GM23248 (cell line): ENCODE results near the gene ST8SIA6. TPM values are rescaled to one million over a fixed set of nuclear protein-coding genes. Genes with fewer than 3 reads are reported as not detected.
A peak's percentile ranks its signal among the peaks of the same experiment; 100 is the strongest.

Source experiments
- DNase-seq: peaks from one replicate; pipeline ENCODE4 v3.0.0-alpha.2; 2015
- H2AFZ ChIP-seq: fragments of 200-600 bp; sonication (generic); 2 replicates; pipeline ENCODE4 v1.6.1; 2016; ENCODE audit warnings: antibody characterized with exemption
- H3F3A ChIP-seq: fragments of 200-600 bp; sonication (generic); 2 replicates; pipeline ENCODE4 v1.6.1; 2016; ENCODE audit warnings: mild to moderate bottlenecking, antibody characterized with exemption, mixed run types; ENCODE audit not compliant: insufficient read depth
- H3K27ac ChIP-seq: fragments of 200-600 bp; sonication (generic); 2 replicates; pipeline ENCODE4 v1.5.1; 2016; ENCODE audit warnings: mild to moderate bottlenecking
- H3K27me3 ChIP-seq: fragments of 200-600 bp; sonication (generic); replicated peaks from 2 replicates; pipeline ENCODE4 v1.6.1; 2016; ENCODE audit warnings: mild to moderate bottlenecking; ENCODE audit not compliant: insufficient read depth
- H3K36me3 ChIP-seq: fragments of 200-600 bp; sonication (generic); 2 replicates; pipeline ENCODE4 v1.6.1; 2016; ENCODE audit warnings: low read depth, mild to moderate bottlenecking
- H3K4me1 ChIP-seq: fragments of 200-600 bp; sonication (generic); 2 replicates; pipeline ENCODE4 v1.6.1; 2016; ENCODE audit warnings: mild to moderate bottlenecking; ENCODE audit not compliant: insufficient read depth
- H3K4me2 ChIP-seq: fragments of 200-600 bp; sonication (generic); one replicate; pipeline ENCODE4 v1.6.1; 2016; ENCODE audit warnings: mild to moderate bottlenecking; ENCODE audit not compliant: unreplicated experiment
- H3K4me3 ChIP-seq: fragments of 200-600 bp; sonication (generic); 2 replicates; pipeline ENCODE4 v1.5.1; 2016; ENCODE audit warnings: mild to moderate bottlenecking
- H3K79me2 ChIP-seq: fragments of 200-600 bp; sonication (generic); 2 replicates; pipeline ENCODE4 v1.6.1; 2016; ENCODE audit warnings: mild to moderate bottlenecking; ENCODE audit not compliant: insufficient read depth
- H3K9ac ChIP-seq: fragments of 200-600 bp; sonication (generic); 2 replicates; pipeline ENCODE4 v1.6.1; 2016; ENCODE audit warnings: mild to moderate bottlenecking
- H3K9me2 ChIP-seq: fragments of 200-600 bp; sonication (generic); 2 replicates; pipeline ENCODE4 v1.6.1; 2016; ENCODE audit warnings: mixed run types, mild to moderate bottlenecking, moderate library complexity; ENCODE audit not compliant: insufficient read depth
- H3K9me3 ChIP-seq: fragments of 200-600 bp; sonication (generic); one replicate; pipeline ENCODE4 v1.6.1; 2017; ENCODE audit warnings: low read depth
- H4K20me1 ChIP-seq: fragments of 200-600 bp; sonication (generic); 2 replicates; pipeline ENCODE4 v1.6.0; 2016; ENCODE audit not compliant: insufficient read depth
- EZH2 ChIP-seq: fragments of 200-600 bp; sonication (generic); IDR thresholded peaks from 2 replicates; pipeline ENCODE4 v1.6.1; 2018; ENCODE audit warnings: antibody characterized with exemption, mild to moderate bottlenecking; ENCODE audit not compliant: insufficient read depth, poor library complexity, severe bottlenecking
- EZH2phosphoT487 ChIP-seq: fragments of 200-600 bp; sonication (generic); IDR thresholded peaks from 2 replicates; pipeline ENCODE4 v1.6.1; 2018; ENCODE audit warnings: antibody characterized with exemption, moderate library complexity, mild to moderate bottlenecking, low read depth; ENCODE audit not compliant: insufficient read depth
- WGBS, 2 experiments: methylation state at CpG; one replicate each; pipeline ENCODE4 v1.1.6; 2015 to 2017; ENCODE audit warnings: low lambda C conversion rate in 2 of 2, low coverage in 1 of 2; ENCODE audit errors: missing lambda C conversion rate in 2 of 2; 5-methylcytosine and 5-hydroxymethylcytosine counted together
- in situ Hi-C: fragments of 300-500 bp; cut with MboI; formaldehyde crosslinking; loops from 2 replicates; pipeline ENCODE4 v1.15.0; 2020
- polyA plus RNA-seq: library from polyadenylated mRNA; unstranded; fragments of >200 nt; fragmentation: Nextera tagmentation; extraction: Ambion mirVana; gene quantifications from 2 replicates; pipeline ENCODE4 v1.2.1, GENCODE V29; 2016
- total RNA-seq: library from RNA; depleted of rRNA; stranded (reverse); fragments of >200 nt; shearing (Covaris generic); gene quantifications from 2 replicates; pipeline ENCODE4 v1.2.3, GENCODE V29; 2014

ST8SIA6 gene
- total and polyA plus RNA-seq, 2 experiments from 2014 or later = not detected

GRCh38 chr10:17479822-17480221 is 25.4 kb upstream of the ST8SIA6 start:
- no peaks in the 10 kb centered on the region for H3K79me2 ChIP-seq
- no peak overlapping the region for H3K9ac ChIP-seq
- peaks cover 11% of the 10 kb centered on the region; the same call in 1 of the 2 replicates for H3K27me3 ChIP-seq
- no peak overlapping the region for H3K27ac ChIP-seq
- H3K4me1 ChIP-seq = peaks cover 6% of the 10 kb centered on the region; the same call in 1 of the 2 replicates
- H4K20me1 ChIP-seq = no peaks in the 10 kb centered on the region
- no peaks in the 10 kb centered on the region for H3K9me3 ChIP-seq
- no peak overlapping the region for H3K4me3 ChIP-seq
- DNase-seq = no peak
- H3K9me2 ChIP-seq = no peaks in the 10 kb centered on the region
- in situ Hi-C loops = no loop called here
- H3K4me2 ChIP-seq = no peak overlapping the region
- H3K36me3 ChIP-seq = no peaks in the 10 kb centered on the region
- no peak overlapping the region for H2AFZ ChIP-seq
- H3F3A ChIP-seq = no peaks in the 10 kb centered on the region
- 32 to 36% methylated on average over 3 of the region's 3 CpGs for WGBS, 2 experiments
- TF ChIP-seq EZH2 (no peak), EZH2phosphoT487 (no peak)

GRCh38 chr10:17479015-17479615 is 24.7 kb upstream of the ST8SIA6 start:
- no peaks in the 10 kb centered on the region for H3K9me2 ChIP-seq
- no peaks in the 10 kb centered on the region for H3F3A ChIP-seq
- TF ChIP-seq EZH2 (no peak), EZH2phosphoT487 (no peak)
- no peak overlapping the region for H3K4me2 ChIP-seq
- no peak overlapping the region for H3K9ac ChIP-seq
- no peak overlapping the region for H3K27ac ChIP-seq
- H3K4me3 ChIP-seq = no peak overlapping the region
- H3K4me1 ChIP-seq = peaks cover 6% of the 10 kb centered on the region; the same call in 1 of the 2 replicates
- WGBS, 2 experiments = 40 to 56% methylated on average over 4 of the region's 4 CpGs
- no peaks in the 10 kb centered on the region for H4K20me1 ChIP-seq
- no peak overlapping the region for H2AFZ ChIP-seq
- H3K27me3 ChIP-seq = peaks cover 14% of the 10 kb centered on the region; the same call in 1 of the 2 replicates
- H3K9me3 ChIP-seq = no peaks in the 10 kb centered on the region
- DNase-seq = peak; percentile 58
- in situ Hi-C loops = no loop called here
- H3K36me3 ChIP-seq = no peaks in the 10 kb centered on the region
- H3K79me2 ChIP-seq = no peaks in the 10 kb centered on the region

- Histone ChIP-seq H3K4me1 (peaks cover 6% of the 10 kb centered on the region; the same call in 1 of the 2 replicates), H3K27ac (no peak overlapping the region), H3K9ac (no peak overlapping the region), H3K4me3 (no peak overlapping the region), H3K9me3 (no peaks in the 10 kb centered on the region), H3K79me2 (no peaks in the 10 kb centered on the region), H3F3A (no peaks in the 10 kb centered on the region), H2AFZ (no peak overlapping the region), H4K20me1 (no peaks in the 10 kb centered on the region), H3K36me3 (no peaks in the 10 kb centered on the region), H3K27me3 (0 out of 2 replicates have a peak, but pooled peaks cover 25% of the 10 kb centered on the region), H3K9me2 (no peaks in the 10 kb centered on the region), H3K4me2 (no peak overlapping the region)
- in situ Hi-C loops = no loop called here
- 91 to 92% methylated on average over 1 of the region's 1 CpG for WGBS, 2 experiments
- no peak for TF ChIP-seq EZH2
- no peak for TF ChIP-seq EZH2phosphoT487
- DNase-seq = no peak
Observed at GRCh38 chr10:17476073-17476472, 21.7 kb upstream of the ST8SIA6 start.

DNA sequence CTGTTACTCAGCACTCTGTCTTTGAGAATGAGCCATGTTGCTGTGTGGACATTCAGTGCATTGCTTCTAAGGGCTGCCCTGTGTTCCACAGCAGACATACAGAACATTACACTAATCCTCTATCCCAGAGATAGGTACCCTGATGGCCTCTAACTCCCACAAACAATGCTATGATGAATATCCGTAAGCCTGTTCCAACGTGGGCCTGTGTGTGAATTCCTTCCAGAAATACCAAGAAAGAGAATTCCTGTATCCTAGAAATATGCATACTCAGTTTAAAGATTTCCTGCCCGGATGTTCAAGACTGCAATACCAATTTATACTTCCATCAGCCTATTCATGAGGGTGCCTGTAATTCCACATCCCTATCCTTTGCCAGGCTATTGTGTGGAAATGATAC is 21.3 kb upstream of the ST8SIA6 start:
- Histone ChIP-seq H3K9ac (no peak overlapping the region), H3K4me1 (peaks cover 6% of the 10 kb centered on the region; the same call in 1 of the 2 replicates), H4K20me1 (no peaks in the 10 kb centered on the region), H2AFZ (no peak overlapping the region), H3K9me2 (no peaks in the 10 kb centered on the region), H3K27me3 (0 out of 2 replicates have a peak, but pooled peaks cover 22% of the 10 kb centered on the region), H3K9me3 (no peaks in the 10 kb centered on the region), H3K79me2 (no peaks in the 10 kb centered on the region), H3K4me3 (no peak overlapping the region), H3K27ac (no peak overlapping the region), H3K36me3 (no peaks in the 10 kb centered on the region), H3F3A (no peaks in the 10 kb centered on the region), H3K4me2 (no peak overlapping the region)
- no peak for DNase-seq
- TF ChIP-seq EZH2 = no peak
- no peak for TF ChIP-seq EZH2phosphoT487
- in situ Hi-C loops = no loop called here
- 42 to 47% methylated on average over 3 of the region's 3 CpGs for WGBS, 2 experiments
